TTC549 (cell line): Measurements from ENCODE around the gene MTRF1.
"Not testable (repeated sequence)": the region's sequence is repeated elsewhere in the genome, so short reads cannot be mapped to it uniquely, and the experiment has no call there.

Source experiments
- FAIRE-seq: peaks from 2 replicates; lab custom pipeline; 2012; peaks lifted over from hg19 to GRCh38; lab: Jason Lieb, UNC

MTRF1 gene

DNA sequence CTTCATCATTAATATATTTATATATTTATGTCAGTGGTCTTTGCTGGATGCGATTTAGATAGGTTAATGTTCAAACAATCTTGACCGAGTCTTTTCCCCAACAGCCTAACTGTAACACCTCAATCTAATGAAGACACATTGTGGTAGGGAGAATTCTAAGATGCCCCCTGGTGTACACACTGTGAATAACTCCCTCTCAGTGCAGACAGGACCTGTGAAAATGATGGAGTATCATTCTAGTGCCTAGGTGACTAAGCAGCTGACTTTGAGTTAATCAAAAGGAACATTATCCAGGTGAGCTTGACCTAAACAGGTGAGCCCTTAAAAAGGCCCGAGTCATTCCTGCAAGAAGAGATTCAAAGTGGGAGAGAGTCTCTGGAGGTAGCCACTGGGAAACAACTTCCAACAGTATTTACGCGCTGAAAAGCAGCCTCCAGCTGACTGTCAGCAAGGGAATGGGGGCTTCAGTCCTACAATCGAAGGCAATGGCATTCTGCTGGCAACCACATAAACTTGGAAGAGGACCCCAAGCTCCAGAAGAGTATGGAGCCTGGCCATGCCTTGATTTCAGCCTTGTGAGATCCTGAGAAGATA, 41.0 kb downstream of the MTRF1 start:
- peak; percentile 90 for FAIRE-seq

DNA sequence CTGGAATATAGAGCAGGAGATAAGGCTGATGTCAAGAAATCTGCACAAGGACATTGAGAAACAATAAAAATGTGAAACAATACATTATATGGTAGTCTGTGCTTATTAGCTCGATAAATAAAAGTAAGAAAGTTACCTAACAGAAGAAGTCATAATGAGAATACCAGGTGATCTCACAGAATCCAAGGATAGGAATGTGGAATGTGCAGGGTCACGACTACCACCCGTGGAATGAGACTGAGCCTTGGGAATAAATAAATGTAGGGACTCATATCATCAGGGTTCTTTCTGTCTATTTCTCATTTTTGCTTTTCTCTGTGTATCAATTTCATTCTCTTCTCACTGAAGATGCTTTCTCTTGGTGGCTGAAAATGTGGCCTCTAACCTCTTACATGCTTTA, 43.0 kb downstream of the MTRF1 start:
- no peak for FAIRE-seq

DNA sequence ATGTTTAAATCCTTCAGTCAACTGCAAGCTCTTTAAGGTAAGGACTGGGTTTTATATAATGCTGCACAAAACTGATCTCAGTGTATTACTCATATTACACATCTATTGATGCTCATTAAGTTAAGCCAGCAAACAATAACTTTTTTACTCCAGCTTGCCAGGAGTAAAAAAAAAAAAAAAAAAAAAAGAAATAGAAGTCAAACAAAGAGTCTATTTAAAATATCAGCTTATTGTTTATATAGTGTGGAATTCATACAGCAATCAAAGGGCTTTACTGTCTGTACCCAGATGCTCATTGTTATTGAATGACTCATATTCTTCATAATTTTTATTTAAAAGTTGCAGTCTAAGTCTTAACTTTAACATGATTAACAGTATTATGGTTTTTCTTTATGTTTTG, 47.2 kb downstream of the MTRF1 start:
- FAIRE-seq, result no peak

DNA sequence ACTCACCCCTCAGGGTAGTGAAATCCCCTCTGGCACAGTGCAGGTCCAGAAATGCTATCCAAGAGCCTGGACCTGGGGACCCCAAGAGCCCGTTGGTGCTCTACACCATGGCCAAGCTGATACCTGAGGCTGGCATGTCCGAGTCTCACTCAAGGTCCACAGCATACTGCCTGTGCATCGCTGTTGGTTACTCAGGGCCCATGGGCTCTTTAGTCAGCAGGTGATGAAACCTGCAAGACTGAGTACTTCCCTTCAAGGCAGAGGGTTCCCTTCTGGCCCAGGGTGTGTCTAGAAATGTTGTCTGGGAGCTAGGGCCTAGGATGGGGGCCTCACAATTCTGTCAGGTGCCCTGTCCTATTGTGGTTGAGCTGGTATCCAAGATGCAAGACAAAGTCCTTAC, 49.5 kb downstream of the MTRF1 start:
- no peak for FAIRE-seq

DNA sequence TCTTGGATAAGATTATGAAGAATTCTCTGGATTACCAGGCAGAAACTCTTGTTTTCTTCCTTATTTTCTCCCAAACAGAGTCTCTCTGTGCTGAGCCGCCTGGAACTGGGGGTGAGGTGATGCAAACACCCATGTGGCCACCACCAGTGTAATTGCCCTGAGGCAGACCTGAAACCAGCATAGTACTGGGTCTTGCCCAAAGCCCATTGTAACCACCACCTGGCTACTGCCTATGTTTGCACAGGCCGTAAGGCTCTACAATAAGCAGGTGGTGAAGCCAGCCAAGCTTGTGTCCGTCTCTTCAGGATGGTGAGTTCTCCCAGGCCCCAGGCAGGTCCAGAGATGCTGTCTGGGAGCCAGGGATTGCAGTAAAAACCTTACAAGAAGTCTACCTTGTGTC, 50.1 kb downstream of the MTRF1 start:
- no peak for FAIRE-seq

DNA sequence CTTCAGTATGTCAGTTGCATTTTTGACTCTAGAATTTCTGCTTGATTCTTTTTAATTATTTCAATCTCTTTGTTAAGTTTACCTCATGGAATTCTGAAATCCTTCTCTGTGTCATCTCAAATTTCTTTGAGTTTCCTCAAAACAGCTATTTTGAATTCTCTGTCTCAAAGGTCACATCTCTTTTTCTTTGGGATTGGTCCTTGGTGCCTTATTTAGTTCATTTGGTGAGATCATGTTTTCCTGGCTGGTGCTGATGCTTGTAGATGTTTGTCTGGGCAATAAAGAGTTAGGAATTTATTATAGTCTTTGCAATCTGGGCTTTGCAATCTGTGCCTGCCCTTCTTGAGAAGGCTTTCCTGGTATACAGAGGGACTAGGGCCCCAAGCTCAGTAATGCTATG, 50.5 kb downstream of the MTRF1 start:
- FAIRE-seq, result no peak

DNA sequence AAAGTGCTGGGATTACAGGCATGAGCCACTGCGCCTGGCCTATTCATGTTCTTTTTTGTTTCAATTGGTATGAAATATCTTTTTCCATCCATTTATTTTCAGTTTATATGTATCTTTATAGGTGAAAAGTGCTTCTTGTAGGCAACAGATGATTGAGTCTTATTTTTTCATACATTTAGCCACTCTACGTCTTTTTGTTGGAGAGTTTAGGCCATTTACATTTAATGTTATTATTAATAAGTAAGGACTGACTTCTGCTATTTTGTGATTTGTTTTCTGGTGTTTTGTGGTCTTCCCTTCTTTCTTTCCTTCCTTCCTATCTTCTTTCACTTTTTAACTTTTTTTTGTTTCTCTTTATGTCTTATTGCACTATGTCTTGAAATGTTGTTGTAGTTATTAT, 52.3 kb downstream of the MTRF1 start:
- FAIRE-seq, result no peak

DNA sequence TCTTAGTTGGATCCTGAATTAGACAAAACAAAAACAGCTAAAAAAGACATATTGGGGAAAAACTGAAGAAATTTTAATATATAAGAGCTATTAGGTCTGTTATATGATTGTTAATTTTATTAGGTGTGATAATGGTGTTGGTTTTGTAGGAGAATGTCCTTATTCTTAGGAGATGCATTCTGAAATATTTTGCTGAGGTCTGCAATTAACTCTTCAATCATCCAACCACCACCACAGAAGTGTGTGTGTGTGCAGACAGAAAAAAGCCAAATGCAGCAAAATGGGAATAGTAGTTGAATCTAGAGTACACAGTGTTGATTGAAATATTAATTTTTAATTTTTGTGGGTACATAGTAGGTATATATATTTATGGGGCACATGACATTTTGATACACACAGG, 56.9 kb downstream of the MTRF1 start:
- no peak for FAIRE-seq

DNA sequence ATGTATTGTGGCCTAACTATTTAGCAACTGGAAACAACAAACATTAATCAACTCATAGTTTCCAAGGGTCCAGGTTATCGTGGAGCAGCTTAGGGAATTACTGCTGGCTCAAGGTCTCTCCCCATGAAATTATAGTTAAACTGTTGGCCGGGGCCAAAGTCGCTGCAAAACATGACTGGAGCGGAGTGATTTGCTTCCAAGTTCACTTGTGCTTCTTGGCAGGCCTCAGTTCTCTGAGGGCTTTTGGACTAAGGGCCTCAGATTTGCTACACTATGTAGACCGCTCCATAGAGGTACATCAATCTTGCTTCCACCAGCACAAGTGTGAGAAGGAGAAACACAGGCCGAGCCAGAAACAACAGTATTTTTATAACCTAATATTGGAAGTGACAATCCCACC, 59.6 kb downstream of the MTRF1 start:
- FAIRE-seq, result no peak

DNA sequence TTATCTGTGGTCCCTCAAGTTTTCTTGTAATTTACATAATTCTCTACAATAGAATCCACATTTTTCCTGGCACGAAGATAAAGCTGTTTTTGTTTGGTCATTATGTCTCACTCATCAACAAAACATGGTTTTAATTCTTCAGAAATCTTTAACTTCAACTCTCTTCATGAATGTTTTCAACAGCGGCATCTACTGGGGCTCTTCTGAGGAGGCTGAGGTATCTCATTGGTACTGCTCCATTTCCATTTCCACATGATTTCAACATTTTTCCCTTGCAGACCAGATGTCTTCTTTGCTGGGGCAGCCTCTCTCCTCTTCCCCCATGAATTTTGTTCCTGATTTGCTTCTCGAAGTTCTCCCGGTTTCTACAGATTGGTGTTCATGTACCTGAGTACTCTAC, 63.2 kb downstream of the MTRF1 start:
- no peak for FAIRE-seq

DNA sequence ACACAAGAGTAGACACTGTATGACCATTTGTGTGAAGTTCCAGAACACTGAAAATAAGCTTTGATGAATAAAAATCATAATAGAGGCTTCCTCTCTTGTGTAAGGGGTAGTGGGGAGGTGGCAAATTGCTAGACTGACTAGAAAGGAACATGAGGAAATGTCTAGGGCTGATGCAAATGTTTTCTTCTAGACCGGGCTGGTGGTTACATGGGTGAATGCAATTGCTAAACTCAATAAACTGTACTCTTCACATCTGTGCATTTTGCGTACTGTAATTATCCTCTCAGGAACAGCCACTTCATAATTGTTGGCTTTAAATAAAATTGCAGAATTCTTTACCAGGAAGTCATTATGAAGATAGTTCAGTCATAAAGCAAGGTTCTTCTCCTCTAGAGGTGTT, 63.9 kb downstream of the MTRF1 start:
- no peak for FAIRE-seq

DNA sequence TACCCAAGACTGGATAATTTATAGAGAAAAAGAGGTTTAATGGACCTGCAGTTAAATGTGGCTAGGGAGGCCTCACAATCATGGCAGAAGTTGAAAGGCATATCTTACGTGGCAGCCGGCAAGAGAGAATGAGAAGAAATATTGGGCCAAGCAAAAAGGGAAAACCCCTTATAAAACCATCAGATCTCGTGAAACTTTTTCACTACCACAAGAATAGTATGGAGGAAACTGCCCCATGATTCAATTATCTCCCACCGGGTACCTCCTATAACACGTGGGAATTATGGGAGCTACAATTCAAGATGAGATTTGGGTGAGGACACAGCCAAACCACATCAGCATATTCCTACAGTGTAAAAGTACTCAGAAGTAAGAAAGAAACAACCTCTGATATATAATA, 64.3 kb downstream of the MTRF1 start:
- FAIRE-seq, result no peak

DNA sequence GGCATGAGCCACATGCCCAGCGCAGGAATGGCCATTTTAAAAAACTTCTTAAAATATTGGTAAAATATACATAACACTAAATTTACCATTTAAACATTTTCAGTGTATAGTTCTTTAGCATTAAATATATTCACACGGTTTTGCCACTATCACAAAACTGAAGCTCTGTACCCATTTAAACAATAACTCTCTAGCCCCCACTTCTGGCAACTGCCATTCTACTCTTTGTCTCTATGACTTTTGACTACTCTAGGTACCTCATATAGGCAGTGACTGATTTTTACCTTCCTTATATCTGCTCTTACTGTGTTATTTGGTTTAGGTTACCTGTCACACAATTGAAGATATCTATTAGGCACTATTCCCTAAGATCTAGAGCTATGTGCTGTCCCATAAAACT, 66.8 kb downstream of the MTRF1 start:
- FAIRE-seq, result no peak

DNA sequence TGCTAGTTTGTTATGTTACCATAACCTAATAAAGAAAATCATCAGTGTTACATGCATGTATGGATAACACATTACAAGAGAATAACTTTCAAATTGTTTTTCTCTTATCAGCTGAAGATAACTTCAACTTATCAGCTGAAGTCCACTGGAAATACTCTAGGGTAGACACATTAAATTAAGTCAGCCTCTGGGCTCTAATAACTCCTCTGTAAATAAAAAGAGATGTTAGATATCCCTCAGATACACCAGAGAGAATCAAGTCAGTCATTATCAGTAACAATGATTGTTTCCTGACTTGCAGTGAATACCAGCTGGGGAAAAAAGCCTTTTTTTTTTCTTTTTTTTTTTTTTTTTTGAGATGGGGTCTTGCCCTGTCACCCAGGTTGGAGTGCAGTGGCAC, 67.4 kb downstream of the MTRF1 start:
- no peak for FAIRE-seq

DNA sequence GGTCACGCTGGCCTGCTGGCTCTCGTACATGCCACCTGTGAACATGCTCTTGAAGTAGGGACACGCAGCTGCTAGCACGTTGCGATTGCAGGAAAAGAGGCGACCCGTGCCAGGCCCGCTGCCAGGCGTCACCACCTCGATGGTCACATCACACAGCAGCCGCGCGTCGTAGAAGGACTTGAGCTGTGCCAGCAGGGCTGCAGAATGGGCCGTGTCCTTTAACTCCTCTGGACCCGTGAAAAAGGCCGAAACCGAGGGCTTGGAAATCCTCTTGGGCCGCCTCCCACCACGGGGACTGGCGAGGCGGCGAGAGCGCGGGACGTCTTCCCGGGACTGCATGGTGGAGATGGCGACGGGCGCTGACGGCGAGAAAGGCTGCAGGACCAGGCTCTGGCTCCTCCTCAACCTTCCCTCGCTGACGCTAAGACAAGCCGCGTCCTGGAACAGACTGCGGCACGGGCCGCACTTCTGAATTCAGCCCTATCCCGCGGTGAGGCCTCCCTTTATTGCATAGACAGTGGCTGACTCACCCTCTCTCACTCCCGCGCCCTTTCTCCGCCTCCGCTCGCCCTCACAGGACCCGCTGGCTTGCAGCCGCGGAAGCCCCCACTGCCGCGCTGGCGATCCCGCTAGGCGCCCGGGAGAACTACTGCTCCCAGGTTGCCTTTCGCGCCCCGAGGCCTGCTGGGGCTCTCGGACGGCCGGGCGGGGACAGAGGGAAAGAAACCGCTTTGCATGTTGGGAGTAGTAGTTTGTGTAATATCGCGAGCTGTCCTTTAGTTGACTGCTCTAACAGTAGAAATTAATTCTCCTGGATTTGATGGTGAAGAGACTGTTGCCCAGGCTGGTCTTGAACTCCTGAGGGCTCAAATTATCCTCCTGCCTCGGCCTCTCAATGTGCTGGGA, 69.2 kb downstream of the MTRF1 start, which contains the start of gene KBTBD7:
TSS of gene KBTBD7 (minus strand) at position 651 of the 906 bp plus-strand sequence. CDS start at position 339, 312 bp downstream.
- FAIRE-seq, result peak; percentile 72

DNA sequence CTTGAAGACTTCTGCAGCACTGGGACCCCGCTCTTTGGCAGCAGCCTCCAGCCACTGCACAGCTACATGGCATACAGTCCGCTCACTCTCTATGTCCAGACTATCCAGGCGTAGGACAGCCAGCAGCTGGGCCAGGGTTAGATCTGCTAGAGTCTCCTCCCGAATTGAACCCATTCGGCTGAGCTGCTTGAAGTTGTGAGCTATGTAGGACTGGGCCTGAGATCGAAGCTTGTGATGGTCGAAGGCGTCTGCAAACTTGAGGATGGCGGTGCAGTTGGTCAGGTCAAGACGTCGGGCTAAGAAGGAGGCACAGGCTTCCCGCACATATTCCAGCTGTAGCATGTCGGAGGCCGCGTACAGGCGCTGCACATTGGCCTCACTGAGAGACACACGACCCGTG, 69.9 kb downstream of the MTRF1 start:
- no peak for FAIRE-seq

DNA sequence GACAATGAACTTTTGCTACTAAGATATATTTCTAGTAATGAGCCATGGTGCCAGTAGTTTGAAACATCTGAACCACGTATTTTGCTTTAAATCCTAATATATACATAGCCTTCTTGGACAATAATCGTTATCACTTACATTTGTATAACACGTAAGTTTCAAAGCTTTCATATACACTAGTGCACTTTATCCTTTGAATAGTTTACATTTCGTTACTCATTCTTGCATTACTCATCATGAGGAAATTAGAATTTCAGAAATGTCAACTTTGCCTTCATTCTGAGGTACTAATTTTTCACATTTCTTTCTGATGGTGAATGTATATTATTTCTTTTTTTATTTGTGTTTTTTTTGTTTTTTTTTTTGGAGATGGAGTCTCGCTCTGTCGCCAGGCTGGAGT, 74.8 kb downstream of the MTRF1 start:
- FAIRE-seq, result no peak

DNA sequence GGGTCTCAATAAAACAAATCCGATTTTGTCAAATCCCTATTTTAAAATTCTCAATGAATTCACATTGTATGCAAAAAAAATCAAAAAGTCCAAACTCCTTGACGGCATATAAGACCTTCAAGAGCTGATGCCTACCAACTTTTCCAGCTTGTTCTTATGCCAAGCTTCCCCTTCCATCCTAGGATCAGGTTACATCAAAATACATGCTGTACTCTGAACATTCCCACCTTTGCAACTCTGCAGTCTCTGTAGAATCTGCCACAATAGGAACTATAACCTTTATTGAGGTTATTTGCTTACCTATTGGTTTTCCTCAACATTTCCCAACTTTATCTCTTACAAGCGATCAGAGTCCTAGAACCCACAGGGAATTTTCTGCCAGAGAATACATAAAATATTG, 76.9 kb downstream of the MTRF1 start:
- FAIRE-seq, result no peak

DNA sequence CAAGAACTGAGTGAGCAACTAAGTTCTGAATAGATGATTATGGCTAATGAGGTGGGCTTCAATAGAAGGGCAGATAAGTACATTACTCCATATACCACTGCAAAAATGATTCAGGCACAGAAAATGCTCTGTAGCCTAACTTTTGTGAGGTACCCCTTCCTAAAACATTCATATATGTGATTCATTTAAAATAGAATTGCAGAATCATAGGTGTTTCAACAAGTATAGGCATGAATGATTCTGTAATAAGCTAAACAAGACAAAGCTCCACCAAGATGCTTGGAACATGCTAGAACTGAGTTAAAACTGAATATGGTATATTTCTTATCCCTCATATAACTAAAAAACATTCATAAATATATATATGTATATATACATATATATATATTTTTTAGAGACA, 81.1 kb downstream of the MTRF1 start:
- no peak for FAIRE-seq

DNA sequence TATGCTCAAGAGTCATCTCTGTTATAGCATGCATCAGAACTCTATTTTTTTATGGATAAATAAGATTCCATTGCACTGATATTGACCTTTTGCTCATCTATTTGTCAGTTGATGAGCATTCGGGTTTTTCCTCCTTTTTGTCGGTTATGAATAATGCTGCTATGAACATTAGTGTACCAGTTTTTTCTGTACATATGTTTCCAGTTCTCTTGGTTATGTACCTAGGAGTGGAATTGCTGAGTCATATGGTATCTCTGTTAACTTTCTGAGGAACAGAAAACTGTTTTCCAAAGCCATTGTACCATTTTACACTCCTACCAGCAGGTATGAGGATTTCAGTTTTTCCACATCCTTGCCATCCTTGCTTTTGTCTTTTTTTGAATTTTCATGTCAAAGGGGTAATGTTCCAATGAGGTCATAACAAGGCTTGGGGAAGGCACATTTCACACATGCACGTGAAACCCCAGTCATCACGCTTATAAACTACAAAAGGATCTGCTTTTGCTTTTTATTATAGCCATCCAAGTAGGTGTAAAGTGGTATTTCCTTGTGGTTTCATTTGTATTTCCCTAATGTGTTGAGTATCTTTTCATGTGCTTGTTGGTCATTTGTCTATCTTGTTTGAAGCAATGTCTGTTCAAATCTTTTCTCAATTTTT, 83.7 kb downstream of the MTRF1 start:
- FAIRE-seq, result no peak

DNA sequence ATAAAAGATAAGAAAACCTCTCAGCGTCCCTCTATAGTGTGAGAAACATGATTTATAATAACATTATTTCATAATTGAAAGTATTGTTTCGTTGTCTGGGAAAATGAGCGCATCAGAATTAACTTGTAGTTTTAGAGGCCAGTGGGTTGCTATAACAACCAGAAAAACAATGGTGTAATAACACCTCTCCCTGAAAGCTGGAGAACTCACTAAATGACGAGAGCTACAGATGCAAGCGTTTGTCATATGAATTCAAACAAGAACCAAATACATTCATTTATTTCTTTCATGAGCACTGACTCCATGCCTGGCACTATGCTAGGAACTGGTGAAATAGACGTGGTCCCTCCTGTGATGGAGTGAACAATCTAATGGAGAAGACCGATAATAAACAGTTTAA, 85.3 kb downstream of the MTRF1 start:
- FAIRE-seq, result no peak

DNA sequence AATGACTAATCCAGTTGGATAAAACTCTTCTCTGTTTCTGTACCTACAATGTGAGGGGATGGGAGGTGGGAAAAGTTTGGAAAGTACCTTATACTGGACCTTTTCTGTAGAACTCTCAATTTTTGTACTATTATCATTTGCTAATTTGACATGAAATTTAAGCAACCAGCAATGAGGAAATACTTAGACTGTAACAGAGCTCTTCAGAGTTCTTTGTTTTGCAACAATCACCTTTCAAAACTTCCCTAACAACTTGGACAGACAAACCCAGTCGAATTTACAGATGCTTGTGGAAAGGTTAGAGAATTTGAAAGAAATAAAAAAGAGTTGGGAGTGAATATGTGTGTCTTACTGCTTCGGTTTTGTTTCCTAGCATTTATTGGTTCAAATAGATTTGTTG, 85.8 kb downstream of the MTRF1 start:
- no peak for FAIRE-seq

DNA sequence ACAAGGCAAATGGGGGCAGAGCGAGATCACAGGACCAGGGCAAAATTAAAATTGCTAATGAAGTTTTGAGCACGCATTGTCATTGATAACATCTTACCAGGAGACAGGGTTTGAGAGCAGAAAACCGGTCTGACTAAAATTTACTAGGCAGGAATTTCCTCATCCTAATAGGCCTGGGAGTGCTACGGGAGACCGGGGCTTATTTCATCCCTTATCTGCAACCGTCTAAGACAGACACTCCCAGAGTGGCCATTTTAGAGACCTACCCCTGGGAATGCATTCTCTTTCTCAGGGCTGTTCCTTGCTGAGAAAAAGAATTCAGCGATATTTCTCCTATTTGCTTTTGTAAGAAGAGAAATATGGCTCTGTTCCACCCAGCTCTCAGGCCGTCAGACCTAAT, 87.8 kb downstream of the MTRF1 start:
- FAIRE-seq, result not testable (repeated sequence)
